NT2/D1 (cell line): Measurements from ENCODE around the gene TMEM145.
A peak's percentile ranks its signal among the peaks of the same experiment; 100 is the strongest.

Experiments used
- DNase-seq: peaks from one replicate; pipeline ENCODE4 v3.0.0-alpha.2; 2011; ENCODE audit warnings: low read depth, low spot score
- H3K27me3 ChIP-seq: 2 replicates; pipeline ENCODE4 v1.6.0; 2011; ENCODE audit warnings: mild to moderate bottlenecking; ENCODE audit not compliant: insufficient read length, insufficient read depth
- H3K36me3 ChIP-seq: 2 replicates; pipeline ENCODE4 v1.6.1; 2011; ENCODE audit warnings: mild to moderate bottlenecking, low read length, mixed read lengths; ENCODE audit not compliant: insufficient read depth, insufficient read length
- H3K4me1 ChIP-seq: 2 replicates; pipeline ENCODE4 v1.5.1; 2011; ENCODE audit not compliant: insufficient read depth, insufficient read length
- H3K4me3 ChIP-seq: 2 replicates; pipeline ENCODE4 v1.5.1; 2011; ENCODE audit warnings: low read depth; ENCODE audit not compliant: insufficient read length
- H3K9ac ChIP-seq: 2 replicates; pipeline ENCODE4 v1.6.0; 2011; ENCODE audit warnings: low read depth; ENCODE audit not compliant: insufficient read length
- H3K9me3 ChIP-seq: 2 replicates; pipeline ENCODE4 v1.5.1; 2011; ENCODE audit warnings: mild to moderate bottlenecking, low read length; ENCODE audit not compliant: insufficient read depth
- SUZ12 ChIP-seq: IDR thresholded peaks from 2 replicates; pipeline ENCODE4 v1.6.1; 2011; ENCODE audit not compliant: insufficient read length, insufficient read depth; ENCODE audit errors: extremely low read depth
- YY1 ChIP-seq: IDR thresholded peaks from 2 replicates; pipeline ENCODE4 v1.6.1; 2011; ENCODE audit not compliant: insufficient read length, insufficient read depth
- ZNF274 ChIP-seq: IDR thresholded peaks from 2 replicates; pipeline ENCODE4 v1.6.1; 2011; ENCODE audit warnings: mild to moderate bottlenecking, low read depth, low read length

Gene TMEM145

GRCh38 chr19:42370626-42371175, 57.6 kb downstream of the TMEM145 start:
- Histone ChIP-seq H3K4me3 (no peak overlapping the region), H3K36me3 (peaks cover 23% of the 10 kb centered on the region), H3K9me3 (no peaks in the 10 kb centered on the region), H3K27me3 (no peaks in the 10 kb centered on the region), H3K4me1 (peaks cover 18% of the 10 kb centered on the region), H3K9ac (peak overlapping the region; percentile 50)
- no peak for DNase-seq
- TF ChIP-seq SUZ12 = no peak
- TF ChIP-seq YY1 = no peak
- TF ChIP-seq ZNF274 = no peak
